HG02678 (cell line): ENCODE results near the gene DPH2.

Source experiments
- ATAC-seq: cut with Tn5 transposase; IDR thresholded peaks from one replicate; pipeline ENCODE4 v1.9.1; 2021; ENCODE audit warnings: mild to moderate bottlenecking, moderate library complexity; ENCODE audit not compliant: unreplicated experiment

The DPH2 gene

GRCh38 chr1:43969746-43970466, at the start of gene DPH2:
DPH2 (plus strand) TSS chr1:43970010; CDS start chr1:43970176, 166 bp downstream.
- peak; percentile 85 for ATAC-seq

GRCh38 chr1:43921022-43921421, 48.8 kb upstream of the DPH2 start:
- ATAC-seq = no peak

DNA sequence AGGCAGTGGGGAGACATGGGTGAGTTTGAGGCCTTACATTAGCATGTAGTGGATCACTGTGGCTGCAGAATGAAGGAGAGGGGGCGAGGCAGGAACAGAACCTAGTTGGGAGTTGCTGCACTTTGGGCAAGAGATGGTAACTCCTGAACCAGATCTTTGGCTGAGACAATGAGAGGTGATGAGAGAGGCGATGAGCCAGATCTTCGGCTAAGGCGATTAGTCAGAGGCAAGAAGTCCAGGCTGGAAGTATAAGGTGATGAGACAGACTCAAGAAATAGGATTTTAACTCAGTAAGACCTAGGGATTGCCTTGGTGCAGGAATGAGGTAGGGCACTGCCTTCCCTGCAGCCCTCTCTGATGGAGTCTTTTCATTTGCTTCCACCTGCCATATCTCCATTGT, 45.3 kb upstream of the DPH2 start:
- no peak for ATAC-seq

- no peak for ATAC-seq
Observed at GRCh38 chr1:43925846-43926245, 44.0 kb upstream of the DPH2 start.

GRCh38 chr1:43930168-43930948, 39.5 kb upstream of the DPH2 start:
- no peak for ATAC-seq

GRCh38 chr1:43930949-43931275, 38.9 kb upstream of the DPH2 start:
- ATAC-seq = no peak

- no peak for ATAC-seq
Observed at GRCh38 chr1:43931711-43932660, 37.8 kb upstream of the DPH2 start.

GRCh38 chr1:43932786-43933385, 36.9 kb upstream of the DPH2 start:
- no peak for ATAC-seq

GRCh38 chr1:43933386-43934100, 36.3 kb upstream of the DPH2 start, which contains the start of gene ARTN:
ARTN (plus strand) TSS chr1:43933801; CDS start chr1:43935657, 1,856 bp downstream.
- ATAC-seq = no peak

- no peak for ATAC-seq
Observed at GRCh38 chr1:43934101-43934985, 35.5 kb upstream of the DPH2 start.

- ATAC-seq = no peak
Observed at GRCh38 chr1:43934986-43935324, 34.9 kb upstream of the DPH2 start.

DNA sequence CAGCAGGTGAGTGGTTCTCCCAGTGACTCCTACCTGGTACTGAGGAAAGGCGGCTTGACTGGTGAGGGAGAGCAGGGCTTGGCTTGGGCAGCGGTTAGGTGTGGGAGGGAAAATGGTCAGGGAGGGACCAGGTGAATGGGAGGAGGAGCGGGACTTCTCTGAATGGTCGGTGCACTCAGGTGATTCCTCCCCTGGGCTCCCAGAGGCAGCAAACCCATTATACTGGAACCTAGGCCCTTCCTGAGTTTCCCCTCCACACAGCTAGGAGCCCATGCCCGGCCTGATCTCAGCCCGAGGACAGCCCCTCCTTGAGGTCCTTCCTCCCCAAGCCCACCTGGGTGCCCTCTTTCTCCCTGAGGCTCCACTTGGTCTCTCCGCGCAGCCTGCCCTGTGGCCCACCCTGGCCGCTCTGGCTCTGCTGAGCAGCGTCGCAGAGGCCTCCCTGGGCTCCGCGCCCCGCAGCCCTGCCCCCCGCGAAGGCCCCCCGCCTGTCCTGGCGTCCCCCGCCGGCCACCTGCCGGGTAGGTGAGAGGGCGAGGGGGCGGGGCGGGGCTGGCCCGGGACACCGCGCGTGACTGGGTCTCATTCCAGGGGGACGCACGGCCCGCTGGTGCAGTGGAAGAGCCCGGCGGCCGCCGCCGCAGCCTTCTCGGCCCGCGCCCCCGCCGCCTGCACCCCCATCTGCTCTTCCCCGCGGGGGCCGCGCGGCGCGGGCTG, 33.9 kb upstream of the DPH2 start:
- ATAC-seq = no peak

DNA sequence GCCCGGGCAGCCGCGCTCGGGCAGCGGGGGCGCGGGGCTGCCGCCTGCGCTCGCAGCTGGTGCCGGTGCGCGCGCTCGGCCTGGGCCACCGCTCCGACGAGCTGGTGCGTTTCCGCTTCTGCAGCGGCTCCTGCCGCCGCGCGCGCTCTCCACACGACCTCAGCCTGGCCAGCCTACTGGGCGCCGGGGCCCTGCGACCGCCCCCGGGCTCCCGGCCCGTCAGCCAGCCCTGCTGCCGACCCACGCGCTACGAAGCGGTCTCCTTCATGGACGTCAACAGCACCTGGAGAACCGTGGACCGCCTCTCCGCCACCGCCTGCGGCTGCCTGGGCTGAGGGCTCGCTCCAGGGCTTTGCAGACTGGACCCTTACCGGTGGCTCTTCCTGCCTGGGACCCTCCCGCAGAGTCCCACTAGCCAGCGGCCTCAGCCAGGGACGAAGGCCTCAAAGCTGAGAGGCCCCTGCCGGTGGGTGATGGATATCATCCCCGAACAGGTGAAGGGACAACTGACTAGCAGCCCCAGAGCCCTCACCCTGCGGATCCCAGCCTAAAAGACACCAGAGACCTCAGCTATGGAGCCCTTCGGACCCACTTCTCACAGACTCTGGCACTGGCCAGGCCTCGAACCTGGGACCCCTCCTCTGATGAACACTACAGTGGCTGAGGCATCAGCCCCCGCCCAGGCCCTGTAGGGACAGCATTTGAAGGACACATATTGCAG, 33.2 kb upstream of the DPH2 start:
- no peak for ATAC-seq

DNA sequence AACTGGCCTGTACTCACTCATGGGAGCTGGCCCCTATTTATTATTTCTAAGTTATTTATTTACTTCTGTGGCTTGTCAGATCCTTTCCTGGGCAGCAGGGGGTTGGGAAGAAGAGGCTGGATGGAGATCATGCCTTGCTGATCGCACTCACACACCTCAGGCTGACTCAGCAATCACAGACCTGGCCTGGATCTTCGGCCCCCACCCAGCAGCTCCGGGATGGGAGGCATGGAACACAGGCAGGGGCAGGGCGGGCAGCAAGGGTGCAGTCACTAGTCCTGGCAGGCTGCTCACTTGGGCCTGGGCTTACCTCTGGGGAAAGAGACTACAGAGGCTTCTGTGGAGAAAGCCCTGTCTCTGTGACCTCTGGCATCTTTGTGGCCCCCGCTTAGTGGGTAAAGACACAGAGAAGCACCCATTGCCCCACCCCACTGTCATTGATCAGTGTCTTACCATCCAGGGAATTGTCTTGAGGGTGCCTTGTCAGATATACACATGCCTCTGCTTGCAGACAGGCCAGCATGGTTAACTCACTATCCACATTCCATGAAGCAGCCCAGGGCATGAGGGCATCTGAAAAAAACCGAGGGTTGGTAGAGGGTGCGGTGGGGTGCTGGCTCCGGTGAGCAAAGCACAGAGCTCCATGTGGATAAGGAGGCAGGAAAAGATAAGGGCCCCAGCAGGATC, 32.5 kb upstream of the DPH2 start:
- ATAC-seq = no peak

DNA sequence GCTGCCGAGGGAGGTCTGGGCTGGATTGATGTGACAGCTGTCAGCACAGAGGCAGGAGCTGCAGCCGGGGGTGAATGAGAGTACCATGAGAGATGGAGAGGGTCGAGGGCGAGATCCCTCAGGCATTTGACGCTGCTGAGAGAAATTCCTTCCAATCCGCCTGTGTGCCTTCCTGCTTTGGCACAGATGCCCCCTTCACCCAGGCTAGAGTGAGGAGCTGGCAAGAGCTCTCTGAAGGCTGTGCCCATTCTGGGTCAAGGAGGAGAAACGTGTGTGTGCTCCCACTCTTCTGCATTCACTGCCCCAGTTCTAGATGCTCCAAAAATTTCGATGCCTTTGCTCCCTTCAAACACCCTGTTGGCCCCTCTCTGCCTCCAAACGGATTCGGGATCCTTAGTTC, 31.4 kb upstream of the DPH2 start:
- ATAC-seq = no peak

- no peak for ATAC-seq
Observed at GRCh38 chr1:43938892-43939587, 30.8 kb upstream of the DPH2 start.

DNA sequence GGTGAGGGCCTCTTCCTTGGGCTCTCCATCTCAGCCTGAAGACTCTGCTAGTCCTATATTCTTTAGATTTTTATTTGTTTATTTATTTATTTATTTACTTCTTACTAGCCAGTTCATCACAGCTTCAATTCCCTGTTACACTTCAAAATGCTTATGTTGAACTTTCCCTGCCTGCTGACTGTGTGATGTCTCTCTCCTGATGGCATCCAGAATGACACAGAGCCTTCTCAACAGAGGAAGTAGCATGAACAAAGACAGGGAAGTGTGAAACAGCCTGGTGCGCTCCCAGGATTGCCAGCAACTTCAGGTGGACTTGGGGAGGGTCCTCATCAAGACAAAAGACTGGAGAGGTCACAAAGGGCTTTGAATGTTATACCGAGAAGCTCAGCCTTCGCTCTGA, 27.4 kb upstream of the DPH2 start:
- no peak for ATAC-seq
